Right lung (tissue), 5 donors: ENCODE data around the gene HOMER2. TPM values are rescaled to one million over a fixed set of nuclear protein-coding genes. Genes with fewer than 3 reads are reported as not detected.
"Not testable (repeated sequence)": the region's sequence is repeated elsewhere in the genome, so short reads cannot be mapped to it uniquely, and the experiment has no call there.

Experiments used
- DNase-seq, 2 donors: peaks; one replicate each; pipeline ENCODE4 v3.0.0-alpha.2; 2013
- polyA plus RNA-seq, 5 donors: library from polyadenylated mRNA; unstranded; fragments of 120-200 nt; gene quantifications; one replicate each; pipeline versions ENCODE4 v1.2.1 to v1.2.3, GENCODE V29; 2013; ENCODE audit warnings: inconsistent platforms in 1 of 5, low replicate concordance in 1 of 5; ENCODE audit not compliant: insufficient read length in 5 of 5, insufficient read depth in 1 of 5

The HOMER2 gene
- polyA plus RNA-seq, 5 donors, result 14.7 to 23.0 (median 19.1) TPM

GRCh38 chr15:82898961-82899360, 53.6 kb downstream of the HOMER2 start:
- DNase-seq, result no peak

- no peak for DNase-seq
Observed at GRCh38 chr15:82895983-82896382, 56.5 kb downstream of the HOMER2 start.

- DNase-seq, result no peak
Observed at GRCh38 chr15:82894971-82895520, 57.5 kb downstream of the HOMER2 start.

- not testable (repeated sequence) for DNase-seq
Observed at GRCh38 chr15:82893473-82893872, 59.0 kb downstream of the HOMER2 start.

GRCh38 chr15:82892573-82892972, 59.9 kb downstream of the HOMER2 start:
- no peak for DNase-seq

GRCh38 chr15:82890995-82891390, 61.5 kb downstream of the HOMER2 start:
- no peak for DNase-seq

GRCh38 chr15:82890338-82890994, 62.1 kb downstream of the HOMER2 start:
- no peak for DNase-seq

GRCh38 chr15:82882273-82882928, 70.1 kb downstream of the HOMER2 start:
- no peak for DNase-seq

- DNase-seq, result no peak
Observed at GRCh38 chr15:82881747-82882146, 70.8 kb downstream of the HOMER2 start.

GRCh38 chr15:82880704-82881103, 71.8 kb downstream of the HOMER2 start:
- DNase-seq, result no peak

GRCh38 chr15:82878325-82878724, 74.2 kb downstream of the HOMER2 start:
- DNase-seq, result no peak

GRCh38 chr15:82877825-82878224, 74.7 kb downstream of the HOMER2 start:
- DNase-seq, result no peak

GRCh38 chr15:82875411-82876003, 77.0 kb downstream of the HOMER2 start:
- no peak for DNase-seq

GRCh38 chr15:82874961-82875360, 77.6 kb downstream of the HOMER2 start:
- no peak for DNase-seq

GRCh38 chr15:82874267-82874666, 78.3 kb downstream of the HOMER2 start:
- DNase-seq, result no peak

- no peak for DNase-seq
Observed at GRCh38 chr15:82873000-82873680, 79.4 kb downstream of the HOMER2 start.

GRCh38 chr15:82871832-82872484, 80.6 kb downstream of the HOMER2 start:
- DNase-seq, result no peak

- no peak for DNase-seq
Observed at GRCh38 chr15:82871358-82871757, 81.2 kb downstream of the HOMER2 start.

GRCh38 chr15:82870727-82871320, 81.7 kb downstream of the HOMER2 start:
- DNase-seq, result no peak

- DNase-seq, result not testable (repeated sequence)
Observed at GRCh38 chr15:82865981-82866380, 86.5 kb downstream of the HOMER2 start.

- not testable (repeated sequence) for DNase-seq
Observed at GRCh38 chr15:82865581-82865980, 86.9 kb downstream of the HOMER2 start.
